Activated CD8-positive, alpha-beta T cell treated with anti-CD3 and anti-CD28 coated beads for 36 hours (primary cell): ENCODE results near the gene TNFRSF1A. TPM values are rescaled to one million over a fixed set of nuclear protein-coding genes. Genes with fewer than 3 reads are reported as not detected.

ENCODE experiments used
- ATAC-seq: fragments of 200-7000 bp; cut with Tn5 transposase; one replicate; pipeline ENCODE4 v1.10.0; 2021; ENCODE audit warnings: mild to moderate bottlenecking, moderate library complexity
- CTCF ChIA-PET: fragments of 350-600 bp; sonication (Branson Sonifier 250); formaldehyde crosslinking; loops from one replicate; lab custom pipeline; 2021; ENCODE audit warnings: antibody characterized with exemption; lab: Charles Lee
- POLR2A ChIA-PET: fragments of 350-600 bp; sonication (Branson Sonifier 250); formaldehyde crosslinking; loops from one replicate; lab custom pipeline; 2021; ENCODE audit warnings: antibody characterized with exemption; lab: Charles Lee
- DNase-seq: peaks from one replicate; pipeline ENCODE4 v3.0.0-alpha.2; 2020
- H3K27ac Mint-ChIP-seq: one replicate; pipeline ENCODE4 v1.8.0; 2021; ENCODE audit warnings: mild to moderate bottlenecking, mixed read lengths
- H3K27me3 Mint-ChIP-seq: one replicate; pipeline ENCODE4 v1.8.0; 2021; ENCODE audit warnings: mixed read lengths
- H3K36me3 Mint-ChIP-seq: one replicate; pipeline ENCODE4 v1.8.0; 2021; ENCODE audit warnings: low read depth, mixed read lengths
- H3K4me1 Mint-ChIP-seq: one replicate; pipeline ENCODE4 v1.8.0; 2021; ENCODE audit warnings: low read depth, mixed read lengths
- H3K4me3 Mint-ChIP-seq: one replicate; pipeline ENCODE4 v1.8.0; 2021; ENCODE audit warnings: mild to moderate bottlenecking, moderate library complexity, mixed read lengths
- H3K9me3 Mint-ChIP-seq: one replicate; pipeline ENCODE4 v1.8.0; 2021; ENCODE audit warnings: mixed read lengths
- intact Hi-C: fragments of 100-400 bp; cut with micrococcal nuclease; formaldehyde crosslinking; loops from one replicate; pipeline ENCODE4 v1.10.0; 2022
- total RNA-seq, 2 experiments: library from RNA; stranded (reverse); gene quantifications; one replicate each; pipeline ENCODE4 v1.2.3, GENCODE V29; 2021
- TF ChIP-seq, protein P1 (sequence below): fragments of 200-600 bp; IDR thresholded peaks from one replicate; pipeline ENCODE4 v1.8.0; 2022; ENCODE audit warnings: antibody characterized with exemption, mild to moderate bottlenecking

TNFRSF1A gene
- total RNA-seq, 2 experiments from 2014 or later = 40.6 TPM

DNA sequence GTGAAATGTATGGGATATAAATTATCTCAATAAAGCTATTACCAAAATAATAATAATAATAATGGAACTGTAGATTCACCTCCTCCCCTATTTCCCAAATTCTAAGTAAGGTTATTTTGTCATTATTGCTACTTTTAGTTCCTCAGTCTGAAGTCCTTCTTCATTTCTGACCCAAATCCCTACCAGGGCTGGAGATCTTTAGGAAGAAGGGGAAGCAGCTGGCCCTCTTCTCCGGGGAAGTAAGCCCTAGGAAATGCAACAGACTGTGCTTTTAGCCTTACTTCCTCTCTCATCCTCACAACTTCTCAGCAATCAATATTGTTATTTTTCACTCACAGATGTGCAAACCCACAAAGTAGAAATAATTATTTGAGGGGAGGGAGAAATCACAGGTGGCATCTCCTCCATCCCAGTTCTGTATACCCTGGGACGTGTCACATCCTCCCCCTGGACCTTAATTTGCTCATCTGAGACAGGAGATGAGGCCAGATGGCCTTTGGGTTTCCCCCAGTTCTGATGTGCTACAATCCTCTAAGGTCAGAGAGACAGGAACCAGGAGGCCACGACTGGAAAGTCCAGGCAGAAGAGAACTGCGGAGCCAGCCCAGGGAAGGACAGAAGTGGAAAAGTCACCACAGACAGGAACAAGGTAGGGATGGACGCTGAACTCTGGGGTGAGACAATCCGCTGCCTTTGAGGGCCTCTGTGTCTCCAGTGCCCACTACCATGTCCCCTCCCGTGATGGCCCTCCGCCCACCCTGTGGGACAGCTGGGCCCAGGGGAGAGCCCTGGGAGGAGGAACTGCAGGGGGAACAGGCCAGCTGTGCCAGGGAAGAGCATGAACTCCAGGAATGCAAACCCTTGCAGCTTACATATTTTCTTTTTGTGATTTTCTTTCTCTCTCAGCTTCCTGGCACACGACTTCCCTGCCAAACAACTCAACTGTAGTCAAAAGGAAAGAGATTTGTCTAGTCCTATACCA, 10.6 kb upstream of the TNFRSF1A start:
- TF ChIP-seq, protein P1, sequence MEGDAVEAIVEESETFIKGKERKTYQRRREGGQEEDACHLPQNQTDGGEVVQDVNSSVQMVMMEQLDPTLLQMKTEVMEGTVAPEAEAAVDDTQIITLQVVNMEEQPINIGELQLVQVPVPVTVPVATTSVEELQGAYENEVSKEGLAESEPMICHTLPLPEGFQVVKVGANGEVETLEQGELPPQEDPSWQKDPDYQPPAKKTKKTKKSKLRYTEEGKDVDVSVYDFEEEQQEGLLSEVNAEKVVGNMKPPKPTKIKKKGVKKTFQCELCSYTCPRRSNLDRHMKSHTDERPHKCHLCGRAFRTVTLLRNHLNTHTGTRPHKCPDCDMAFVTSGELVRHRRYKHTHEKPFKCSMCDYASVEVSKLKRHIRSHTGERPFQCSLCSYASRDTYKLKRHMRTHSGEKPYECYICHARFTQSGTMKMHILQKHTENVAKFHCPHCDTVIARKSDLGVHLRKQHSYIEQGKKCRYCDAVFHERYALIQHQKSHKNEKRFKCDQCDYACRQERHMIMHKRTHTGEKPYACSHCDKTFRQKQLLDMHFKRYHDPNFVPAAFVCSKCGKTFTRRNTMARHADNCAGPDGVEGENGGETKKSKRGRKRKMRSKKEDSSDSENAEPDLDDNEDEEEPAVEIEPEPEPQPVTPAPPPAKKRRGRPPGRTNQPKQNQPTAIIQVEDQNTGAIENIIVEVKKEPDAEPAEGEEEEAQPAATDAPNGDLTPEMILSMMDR = no peak
- Mint-ChIP-seq H3K36me3 (no peaks in the 10 kb centered on the region), H3K4me1 (peaks cover 9% of the 10 kb centered on the region), H3K27ac (no peak overlapping the region), H3K27me3 (no peaks in the 10 kb centered on the region), H3K4me3 (no peak overlapping the region), H3K9me3 (no peaks in the 10 kb centered on the region)
- no peak for ATAC-seq
- ChIA-PET POLR2A (interaction anchor here (0.6 to 1.3 kb wide), 4 partner anchors 13 to 189 kb away, joined by 3 to 4 read pairs (median 4); no protein-coding TSS in a partner anchor), CTCF (interaction anchor here (0.6 to 1.8 kb wide), 5 partner anchors 10 to 113 kb away, joined by 3 to 5 read pairs (median 3); no protein-coding TSS in a partner anchor)
- intact Hi-C loops = no loop called here
- DNase-seq = no peak

- no peaks in the 10 kb centered on the region for H3K36me3 Mint-ChIP-seq
- ATAC-seq (no peak), DNase-seq (no peak)
- TF ChIP-seq, protein P1 = no peak
- intact Hi-C loops = no loop called here
- no peak overlapping the region for H3K27ac Mint-ChIP-seq
- POLR2A ChIA-PET = interaction anchor here (0.6 to 1.3 kb wide), 3 partner anchors 12 to 32 kb away, joined by 3 to 4 read pairs (median 4); no protein-coding TSS in a partner anchor
- H3K4me1 Mint-ChIP-seq = peaks cover 17% of the 10 kb centered on the region
- no peaks in the 10 kb centered on the region for H3K27me3 Mint-ChIP-seq
- CTCF ChIA-PET = interaction anchor here (0.9 to 1.8 kb wide), 3 partner anchors 11 to 114 kb away, joined by 3 to 5 read pairs (median 4); no protein-coding TSS in a partner anchor
- no peak overlapping the region for H3K4me3 Mint-ChIP-seq
- no peaks in the 10 kb centered on the region for H3K9me3 Mint-ChIP-seq
These were observed 9.7 kb upstream of the TNFRSF1A start for GRCh38 chr12:6351622-6352021.

- intact Hi-C loops = no loop called here
- no peak for DNase-seq
- CTCF ChIA-PET = interaction anchor here (1.0 to 2.6 kb wide), 5 partner anchors 19 to 419 kb away, joined by 3 to 10 read pairs (median 3); no protein-coding TSS in a partner anchor
- TF ChIP-seq, protein P1 = no peak
- peak overlapping the region; percentile 8 for H3K27ac Mint-ChIP-seq
- H3K9me3 Mint-ChIP-seq = no peaks in the 10 kb centered on the region
- no peak overlapping the region for H3K4me3 Mint-ChIP-seq
- no peaks in the 10 kb centered on the region for H3K36me3 Mint-ChIP-seq
- no peaks in the 10 kb centered on the region for H3K27me3 Mint-ChIP-seq
- POLR2A ChIA-PET = interaction anchor here (0.6 to 1.2 kb wide), 5 partner anchors 11 to 105 kb away, joined by 3 read pairs; no protein-coding TSS in a partner anchor
- peak; percentile 10 for ATAC-seq
- H3K4me1 Mint-ChIP-seq = peaks cover 39% of the 10 kb centered on the region
These were observed 5.8 kb upstream of the TNFRSF1A start for GRCh38 chr12:6347367-6348338.

GRCh38 chr12:6346942-6347341, 5.1 kb upstream of the TNFRSF1A start:
- DNase-seq (no peak), ATAC-seq (no peak)
- no peaks in the 10 kb centered on the region for H3K27me3 Mint-ChIP-seq
- H3K4me1 Mint-ChIP-seq = peaks cover 47% of the 10 kb centered on the region
- H3K36me3 Mint-ChIP-seq = no peaks in the 10 kb centered on the region
- intact Hi-C loops = no loop called here
- peak overlapping the region; percentile 10 for H3K27ac Mint-ChIP-seq
- TF ChIP-seq, protein P1 = no peak
- ChIA-PET CTCF (interaction anchor here (0.9 to 2.6 kb wide), 5 partner anchors 17 to 119 kb away, joined by 3 to 10 read pairs (median 8); no protein-coding TSS in a partner anchor), POLR2A (interaction anchor here (1.0 to 1.7 kb wide), 3 partner anchors 19 to 106 kb away, joined by 3 to 9 read pairs (median 3); partner anchors contain the start of gene SCNN1A)
- H3K9me3 Mint-ChIP-seq = no peaks in the 10 kb centered on the region
- no peak overlapping the region for H3K4me3 Mint-ChIP-seq
